Activated B cell treated with CpG ODN at 0.5 μM for 24 hours (primary cell): ENCODE data around the gene OTUD5. TPM values are rescaled to one million over a fixed set of nuclear protein-coding genes. Genes with fewer than 3 reads are reported as not detected.

Source experiments
- ATAC-seq: fragments of 200-7000 bp; cut with Tn5 transposase; one replicate; pipeline ENCODE4 v1.10.0; 2021; ENCODE audit warnings: low read depth, mild to moderate bottlenecking, moderate library complexity
- CTCF ChIA-PET: fragments of 350-600 bp; sonication (Branson Sonifier 250); formaldehyde crosslinking; loops from one replicate; lab custom pipeline; 2021; ENCODE audit warnings: antibody characterized with exemption; lab: Charles Lee
- POLR2A ChIA-PET: fragments of 350-600 bp; sonication (Branson Sonifier 250); formaldehyde crosslinking; loops from one replicate; lab custom pipeline; 2021; ENCODE audit warnings: antibody characterized with exemption; lab: Charles Lee
- DNase-seq: peaks from one replicate; pipeline ENCODE4 v3.0.0; 2022
- H3K27ac Mint-ChIP-seq: one replicate; pipeline ENCODE4 v1.8.0; 2020; ENCODE audit warnings: mixed read lengths
- H3K27me3 Mint-ChIP-seq: one replicate; pipeline ENCODE4 v1.8.0; 2021; ENCODE audit warnings: mixed read lengths
- H3K36me3 Mint-ChIP-seq: one replicate; pipeline ENCODE4 v1.8.0; 2021; ENCODE audit warnings: low read depth, mixed read lengths
- H3K4me1 Mint-ChIP-seq: one replicate; pipeline ENCODE4 v1.8.0; 2021; ENCODE audit warnings: mixed read lengths
- H3K4me3 Mint-ChIP-seq: one replicate; pipeline ENCODE4 v1.8.0; 2020; ENCODE audit warnings: mild to moderate bottlenecking, mixed read lengths
- H3K9me3 Mint-ChIP-seq: one replicate; pipeline ENCODE4 v1.8.0; 2020; ENCODE audit warnings: mixed read lengths
- intact Hi-C: fragments of 100-400 bp; cut with micrococcal nuclease; formaldehyde crosslinking; loops from one replicate; pipeline ENCODE4 v1.15.1; 2024
- total RNA-seq: library from RNA; stranded (reverse); gene quantifications from 2 replicates; pipeline ENCODE4 v1.2.3, GENCODE V29; 2022
- TF ChIP-seq, protein P1 (sequence below): fragments of 200-600 bp; IDR thresholded peaks from one replicate; pipeline ENCODE4 v1.8.0; 2022; ENCODE audit warnings: antibody characterized with exemption, mild to moderate bottlenecking

The OTUD5 gene
- total RNA-seq, 1 donor from 2014 or later, result 78.1 TPM

DNA sequence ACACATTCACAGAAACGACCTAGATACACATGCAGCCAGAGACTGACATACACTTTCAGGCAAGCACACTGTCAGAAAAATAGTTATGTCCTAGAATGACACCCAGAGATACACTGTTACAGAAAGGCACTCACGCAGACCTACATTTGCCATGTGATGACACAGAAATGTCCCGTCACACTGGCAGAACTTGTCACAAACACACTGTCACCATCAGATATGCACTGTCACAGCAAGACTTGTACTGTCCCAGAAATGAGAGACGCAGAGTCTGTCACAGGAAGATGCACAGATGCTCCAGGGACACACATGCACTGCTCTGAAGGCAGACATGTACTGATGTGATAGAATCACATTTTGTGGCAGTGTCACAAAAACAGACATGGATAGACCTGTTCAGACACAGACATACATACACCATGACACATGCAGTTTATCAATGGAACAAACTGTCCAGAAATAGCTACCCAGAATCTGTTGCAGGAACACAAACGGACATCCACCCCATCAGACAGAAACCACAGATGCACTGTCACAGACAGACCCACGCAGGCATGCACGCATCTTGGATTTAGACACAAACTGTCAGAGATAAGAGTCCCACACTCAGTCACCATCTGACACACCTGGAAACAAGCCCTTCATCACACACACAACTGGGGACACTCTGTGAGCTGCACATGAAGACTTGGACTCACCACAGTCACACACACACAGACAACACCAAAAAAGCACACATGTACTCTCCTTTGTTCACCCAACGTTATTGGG is 37.3 kb downstream of the OTUD5 start:
- TF ChIP-seq, protein P1, sequence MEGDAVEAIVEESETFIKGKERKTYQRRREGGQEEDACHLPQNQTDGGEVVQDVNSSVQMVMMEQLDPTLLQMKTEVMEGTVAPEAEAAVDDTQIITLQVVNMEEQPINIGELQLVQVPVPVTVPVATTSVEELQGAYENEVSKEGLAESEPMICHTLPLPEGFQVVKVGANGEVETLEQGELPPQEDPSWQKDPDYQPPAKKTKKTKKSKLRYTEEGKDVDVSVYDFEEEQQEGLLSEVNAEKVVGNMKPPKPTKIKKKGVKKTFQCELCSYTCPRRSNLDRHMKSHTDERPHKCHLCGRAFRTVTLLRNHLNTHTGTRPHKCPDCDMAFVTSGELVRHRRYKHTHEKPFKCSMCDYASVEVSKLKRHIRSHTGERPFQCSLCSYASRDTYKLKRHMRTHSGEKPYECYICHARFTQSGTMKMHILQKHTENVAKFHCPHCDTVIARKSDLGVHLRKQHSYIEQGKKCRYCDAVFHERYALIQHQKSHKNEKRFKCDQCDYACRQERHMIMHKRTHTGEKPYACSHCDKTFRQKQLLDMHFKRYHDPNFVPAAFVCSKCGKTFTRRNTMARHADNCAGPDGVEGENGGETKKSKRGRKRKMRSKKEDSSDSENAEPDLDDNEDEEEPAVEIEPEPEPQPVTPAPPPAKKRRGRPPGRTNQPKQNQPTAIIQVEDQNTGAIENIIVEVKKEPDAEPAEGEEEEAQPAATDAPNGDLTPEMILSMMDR, result no peak
- peak overlapping the region; percentile 95 for H3K27ac Mint-ChIP-seq
- POLR2A ChIA-PET, result interaction anchor here (0.9 to 16.0 kb wide), 11 partner anchors 8 to 341 kb away, joined by 3 to 718 read pairs (median 8); partner anchors contain the start of genes HDAC6, OTUD5, PQBP1 and SLC35A2
- H3K9me3 Mint-ChIP-seq, result no peaks in the 10 kb centered on the region
- H3K27me3 Mint-ChIP-seq, result no peaks in the 10 kb centered on the region
- peaks cover 65% of the 10 kb centered on the region for H3K36me3 Mint-ChIP-seq
- peak overlapping the region; percentile 97 for H3K4me3 Mint-ChIP-seq
- DNase-seq, result no peak
- intact Hi-C loops, result loop anchor here (1.0 to 10.0 kb wide), 9 partner anchors 8 to 1085 kb away; partner anchors contain the start of genes GRIPAP1, HDAC6, PQBP1 and SUV39H1
- CTCF ChIA-PET, result interaction anchor here (1.0 to 1.9 kb wide), 2 partner anchors 17 to 19 kb away, joined by 3 to 14 read pairs; no protein-coding TSS in a partner anchor
- no peak for ATAC-seq
- peaks cover 34% of the 10 kb centered on the region for H3K4me1 Mint-ChIP-seq

DNA sequence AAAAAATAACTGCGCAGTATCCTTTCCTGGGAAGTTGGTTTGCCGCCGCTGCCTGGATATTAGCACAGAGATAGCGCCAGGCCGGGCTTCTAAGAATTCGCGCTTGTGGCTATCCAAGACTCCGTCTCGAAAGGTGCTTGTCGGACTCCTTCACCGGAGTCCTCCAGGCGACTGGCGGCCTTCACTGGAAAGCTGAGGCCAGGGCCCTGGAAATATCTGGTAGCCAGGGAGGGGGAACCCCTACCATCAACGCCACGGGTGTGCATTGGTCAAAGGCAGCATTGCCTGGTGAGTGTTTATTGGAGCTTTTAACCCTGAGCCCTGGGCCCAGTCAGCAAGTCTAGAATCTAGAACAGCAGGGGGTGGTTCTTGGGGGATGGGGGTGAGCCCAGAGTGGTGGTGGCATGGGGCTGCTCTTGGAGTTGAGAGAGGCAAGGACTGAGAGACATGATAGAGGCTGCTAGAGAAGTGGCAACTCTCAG is 38.0 kb downstream of the OTUD5 start:
- DNase-seq, result peak; percentile 25
- H3K4me1 Mint-ChIP-seq, result peaks cover 39% of the 10 kb centered on the region
- H3K4me3 Mint-ChIP-seq, result peak overlapping the region; percentile 97
- POLR2A ChIA-PET, result interaction anchor here (0.6 to 16.0 kb wide), 12 partner anchors 8 to 1354 kb away, joined by 3 to 718 read pairs (median 6); partner anchors contain the start of genes HDAC6, OTUD5, PQBP1 and TFE3
- H3K9me3 Mint-ChIP-seq, result no peaks in the 10 kb centered on the region
- H3K27ac Mint-ChIP-seq, result peak overlapping the region; percentile 95
- TF ChIP-seq, protein P1, result no peak
- H3K27me3 Mint-ChIP-seq, result no peaks in the 10 kb centered on the region
- intact Hi-C loops, result loop anchor here (1.0 to 10.0 kb wide), 9 partner anchors 9 to 1085 kb away; partner anchors contain the start of genes GRIPAP1, HDAC6, PQBP1 and SUV39H1
- H3K36me3 Mint-ChIP-seq, result peaks cover 70% of the 10 kb centered on the region
- CTCF ChIA-PET, result interaction anchor here (1.9 kb wide), 1 partner anchor 18 kb away, joined by 14 read pairs; no protein-coding TSS in a partner anchor
- ATAC-seq, result peak; percentile 18

DNA sequence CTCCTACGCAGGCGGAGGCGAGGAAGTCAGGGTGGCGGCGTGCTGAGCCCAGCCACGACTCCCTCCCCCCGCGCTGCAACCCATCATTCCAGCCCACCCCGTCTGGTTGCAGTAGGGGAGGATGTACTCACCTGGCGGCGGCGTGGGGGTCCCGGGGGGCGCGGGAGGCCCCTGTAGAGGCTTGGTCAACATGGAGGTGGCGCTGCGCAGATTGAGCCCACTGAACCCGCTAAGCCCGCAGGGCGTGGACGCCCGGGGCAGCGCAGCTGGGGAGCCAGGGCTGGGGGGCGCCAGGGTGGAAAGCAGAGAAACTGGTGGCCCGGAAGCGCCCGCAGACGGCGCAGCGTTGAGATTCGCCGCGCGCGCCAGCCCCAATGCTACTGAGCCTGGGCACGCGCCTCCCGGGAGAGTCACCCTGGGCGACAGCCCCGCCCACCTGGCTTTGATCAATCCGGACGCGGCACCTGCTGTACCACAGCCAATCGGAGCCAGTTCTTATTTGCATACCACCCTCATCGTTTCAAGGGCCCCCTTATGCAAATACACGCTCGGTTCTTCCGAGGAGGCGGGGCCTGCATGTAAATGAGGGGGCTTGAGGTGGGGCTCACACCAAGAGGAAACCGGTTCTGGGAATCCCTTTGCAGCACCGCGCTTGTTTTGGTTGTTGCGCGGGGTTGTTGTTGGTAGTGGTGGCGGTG is 38.6 kb downstream of the OTUD5 start, which contains the start of gene PIM2:
TSS of gene PIM2 (minus strand) at position 382 of the 698 bp plus-strand sequence. CDS start at position 192, 190 bp downstream.
- CTCF ChIA-PET, result interaction anchor here (1.9 kb wide), 1 partner anchor 19 kb away, joined by 14 read pairs; no protein-coding TSS in a partner anchor
- TF ChIP-seq, protein P1, result no peak
- no peaks in the 10 kb centered on the region for H3K9me3 Mint-ChIP-seq
- H3K4me1 Mint-ChIP-seq, result peaks cover 42% of the 10 kb centered on the region
- ATAC-seq (peak; percentile 77), DNase-seq (peak; percentile 75)
- H3K27me3 Mint-ChIP-seq, result no peaks in the 10 kb centered on the region
- POLR2A ChIA-PET, result interaction anchor here (0.6 to 16.0 kb wide), 10 partner anchors 8 to 1354 kb away, joined by 3 to 718 read pairs (median 10); partner anchors contain the start of genes OTUD5, PQBP1, TFE3 and TIMM17B
- intact Hi-C loops, result loop anchor here (1.0 to 10.0 kb wide), 9 partner anchors 10 to 1084 kb away; partner anchors contain the start of genes GRIPAP1, HDAC6, PQBP1 and SUV39H1
- H3K36me3 Mint-ChIP-seq, result peaks cover 70% of the 10 kb centered on the region
- peak within 1 kb of the TSS; percentile 97 for H3K4me3 Mint-ChIP-seq
- H3K27ac Mint-ChIP-seq, result peak within 1 kb of the TSS; percentile 95

DNA sequence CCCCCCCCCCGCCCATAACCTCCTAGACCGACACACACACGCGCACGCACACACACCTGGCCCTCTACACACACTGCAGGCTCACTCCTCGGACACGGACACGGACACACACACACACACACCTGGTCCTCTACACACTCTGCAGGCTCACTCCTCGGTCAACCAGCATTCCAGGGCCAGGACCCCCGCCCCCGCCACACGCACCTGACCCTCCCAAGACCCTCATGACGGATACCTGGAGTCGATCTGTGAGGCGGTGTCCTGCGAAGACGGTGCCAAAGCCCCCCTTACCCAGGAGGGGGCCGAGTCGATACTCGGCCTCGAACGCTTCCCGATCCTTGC is 39.1 kb downstream of the OTUD5 start:
- Mint-ChIP-seq H3K36me3 (peaks cover 69% of the 10 kb centered on the region), H3K9me3 (no peaks in the 10 kb centered on the region), H3K4me3 (peak overlapping the region; percentile 97), H3K27me3 (no peaks in the 10 kb centered on the region), H3K4me1 (peaks cover 46% of the 10 kb centered on the region), H3K27ac (peak overlapping the region; percentile 95)
- ATAC-seq (no peak), DNase-seq (no peak)
- intact Hi-C loops, result loop anchor here (2.0 to 10.0 kb wide), 4 partner anchors 84 to 1083 kb away; partner anchors contain the start of genes GRIPAP1, HDAC6 and ZNF81
- CTCF ChIA-PET, result interaction anchor here (1.0 kb wide), 1 partner anchor 19 kb away, joined by 3 read pairs; no protein-coding TSS in a partner anchor
- POLR2A ChIA-PET, result interaction anchor here (0.7 to 16.0 kb wide), 6 partner anchors 10 to 1685 kb away, joined by 6 to 718 read pairs (median 10); partner anchors contain the start of gene TFE3
- TF ChIP-seq, protein P1, result no peak
